HCT116 (cell line): ENCODE measurements around the gene CENPX.

Experiments
- CBX3 ChIP-seq: IDR thresholded peaks from 2 replicates; pipeline ENCODE4 v1.6.1; 2012; ENCODE audit warnings: low read depth
- EZH2 ChIP-seq: fragments of 200-600 bp; sonication (generic); IDR thresholded peaks from 2 replicates; pipeline ENCODE4 v1.6.1; 2017; ENCODE audit warnings: antibody characterized with exemption, mixed run types
- EZH2phosphoT487 ChIP-seq: fragments of 200-600 bp; IDR thresholded peaks from 2 replicates; pipeline ENCODE4 v1.6.1; 2018; ENCODE audit warnings: antibody characterized with exemption, borderline replicate concordance
- POLR2A ChIP-seq: IDR thresholded peaks from 2 replicates; pipeline ENCODE4 v1.7.0; 2011; ENCODE audit warnings: borderline replicate concordance; ENCODE audit not compliant: insufficient read depth, insufficient read length; ENCODE audit errors: extremely low read depth
- RAD21 ChIP-seq: IDR thresholded peaks from 2 replicates; pipeline ENCODE4 v1.6.1; 2012; ENCODE audit warnings: low read depth, mild to moderate bottlenecking
- SIN3A ChIP-seq: IDR thresholded peaks from 2 replicates; pipeline ENCODE4 v1.6.1; 2012; ENCODE audit warnings: low read depth
- SRF ChIP-seq: IDR thresholded peaks from 2 replicates; pipeline ENCODE4 v1.6.1; 2012; ENCODE audit warnings: low read depth
- TF ChIP-seq, protein P1 (sequence below), 3 experiments: fragments of 200-600 bp in 1 of 3; sonication (generic) in 1 of 3; IDR thresholded peaks in 2 of 3; conservative IDR thresholded peaks in 1 of 3; 2 replicates each; pipeline ENCODE4 v1.5.1; 2012 to 2017; ENCODE audit warnings: low read depth in 2 of 3, low read length in 2 of 3, antibody characterized with exemption in 1 of 3, borderline replicate concordance in 1 of 3, control low read depth in 1 of 3, mild to moderate bottlenecking in 1 of 3, mixed read lengths in 1 of 3, mixed run types in 1 of 3, moderate library complexity in 1 of 3; ENCODE audit not compliant: insufficient read depth in 1 of 3
- TF ChIP-seq, protein P2 (sequence below): IDR thresholded peaks from 2 replicates; pipeline ENCODE4 v1.6.1; 2012

GRCh38 chr17:82050761-82051641 lies 28.3 kb upstream of the CENPX start:
- TF ChIP-seq EZH2phosphoT487 (no peak), EZH2 (no peak), POLR2A (no peak), CBX3 (no peak), SRF (no peak), RAD21 (no peak), SIN3A (no peak)
- TF ChIP-seq, protein P1, sequence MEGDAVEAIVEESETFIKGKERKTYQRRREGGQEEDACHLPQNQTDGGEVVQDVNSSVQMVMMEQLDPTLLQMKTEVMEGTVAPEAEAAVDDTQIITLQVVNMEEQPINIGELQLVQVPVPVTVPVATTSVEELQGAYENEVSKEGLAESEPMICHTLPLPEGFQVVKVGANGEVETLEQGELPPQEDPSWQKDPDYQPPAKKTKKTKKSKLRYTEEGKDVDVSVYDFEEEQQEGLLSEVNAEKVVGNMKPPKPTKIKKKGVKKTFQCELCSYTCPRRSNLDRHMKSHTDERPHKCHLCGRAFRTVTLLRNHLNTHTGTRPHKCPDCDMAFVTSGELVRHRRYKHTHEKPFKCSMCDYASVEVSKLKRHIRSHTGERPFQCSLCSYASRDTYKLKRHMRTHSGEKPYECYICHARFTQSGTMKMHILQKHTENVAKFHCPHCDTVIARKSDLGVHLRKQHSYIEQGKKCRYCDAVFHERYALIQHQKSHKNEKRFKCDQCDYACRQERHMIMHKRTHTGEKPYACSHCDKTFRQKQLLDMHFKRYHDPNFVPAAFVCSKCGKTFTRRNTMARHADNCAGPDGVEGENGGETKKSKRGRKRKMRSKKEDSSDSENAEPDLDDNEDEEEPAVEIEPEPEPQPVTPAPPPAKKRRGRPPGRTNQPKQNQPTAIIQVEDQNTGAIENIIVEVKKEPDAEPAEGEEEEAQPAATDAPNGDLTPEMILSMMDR (IDR thresholded peaks at IDR 0.05 in 2 of 3, conservative IDR thresholded peaks at IDR 0.05 in 1 of 3; ENCODE audit: borderline replicate concordance in 1 of 3, insufficient read depth in 1 of 3, low read depth in 2 of 3, low read length in 2 of 3), result no peak
- TF ChIP-seq, protein P2, sequence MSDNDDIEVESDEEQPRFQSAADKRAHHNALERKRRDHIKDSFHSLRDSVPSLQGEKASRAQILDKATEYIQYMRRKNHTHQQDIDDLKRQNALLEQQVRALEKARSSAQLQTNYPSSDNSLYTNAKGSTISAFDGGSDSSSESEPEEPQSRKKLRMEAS, result no peak
